ENCODE data around the gene ZSWIM8. TPM values are rescaled to one million over a fixed set of nuclear protein-coding genes. Genes with fewer than 3 reads are reported as not detected.

ZSWIM8 gene
- total and polyA plus RNA-seq, 3 donors from 2014 or later, result 192 to 289 (median 204) TPM

DNA sequence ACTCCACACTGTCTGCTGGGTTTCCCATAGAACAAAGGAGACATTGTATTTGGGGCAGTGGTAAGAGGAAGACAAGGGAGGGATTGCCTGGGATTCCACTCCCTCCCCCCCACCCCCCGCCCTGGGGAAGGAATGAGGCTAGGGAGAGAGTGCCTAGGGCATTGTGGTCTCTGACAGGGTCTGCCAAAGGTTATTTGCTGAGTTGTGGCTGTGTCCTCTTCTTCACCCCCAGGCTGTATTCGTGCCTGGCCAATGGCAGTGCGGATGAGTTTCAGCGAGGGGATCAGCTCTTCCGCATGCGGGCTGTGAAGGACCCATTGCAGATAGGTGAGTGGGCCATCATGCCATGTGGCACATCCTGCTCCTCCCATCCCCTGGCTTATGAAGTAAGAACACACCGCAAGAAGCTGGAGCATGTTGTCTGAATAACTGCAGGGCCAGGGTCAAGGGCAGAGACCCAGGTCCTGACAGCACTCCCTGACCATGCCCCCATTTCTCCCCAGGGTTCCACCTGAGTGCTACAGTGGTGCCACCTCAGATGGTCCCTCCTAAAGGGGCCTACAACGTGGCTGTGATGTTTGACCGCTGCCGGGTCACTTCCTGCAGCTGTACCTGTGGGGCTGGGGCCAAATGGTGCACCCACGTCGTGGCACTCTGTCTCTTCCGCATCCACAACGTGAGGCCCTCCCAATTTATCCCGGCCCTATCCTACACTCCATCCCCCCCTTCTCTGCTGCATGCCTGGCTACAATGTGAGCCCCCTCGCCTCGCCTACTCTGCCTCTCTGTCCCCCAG, 3.7 kb downstream of the ZSWIM8 start:
- intact Hi-C loops (cut with DNase I; ENCODE audit: low total_unique reads), result no loop called here
- WGBS, 2 donors, result 81 to 87% methylated on average over 15 to 17 of the region's 17 CpGs
- no peak for DNase-seq
- no peaks in the 10 kb centered on the region for H3K9me3 ChIP-seq
- no peak overlapping the region for H3K27ac ChIP-seq
- TF ChIP-seq, protein P1, sequence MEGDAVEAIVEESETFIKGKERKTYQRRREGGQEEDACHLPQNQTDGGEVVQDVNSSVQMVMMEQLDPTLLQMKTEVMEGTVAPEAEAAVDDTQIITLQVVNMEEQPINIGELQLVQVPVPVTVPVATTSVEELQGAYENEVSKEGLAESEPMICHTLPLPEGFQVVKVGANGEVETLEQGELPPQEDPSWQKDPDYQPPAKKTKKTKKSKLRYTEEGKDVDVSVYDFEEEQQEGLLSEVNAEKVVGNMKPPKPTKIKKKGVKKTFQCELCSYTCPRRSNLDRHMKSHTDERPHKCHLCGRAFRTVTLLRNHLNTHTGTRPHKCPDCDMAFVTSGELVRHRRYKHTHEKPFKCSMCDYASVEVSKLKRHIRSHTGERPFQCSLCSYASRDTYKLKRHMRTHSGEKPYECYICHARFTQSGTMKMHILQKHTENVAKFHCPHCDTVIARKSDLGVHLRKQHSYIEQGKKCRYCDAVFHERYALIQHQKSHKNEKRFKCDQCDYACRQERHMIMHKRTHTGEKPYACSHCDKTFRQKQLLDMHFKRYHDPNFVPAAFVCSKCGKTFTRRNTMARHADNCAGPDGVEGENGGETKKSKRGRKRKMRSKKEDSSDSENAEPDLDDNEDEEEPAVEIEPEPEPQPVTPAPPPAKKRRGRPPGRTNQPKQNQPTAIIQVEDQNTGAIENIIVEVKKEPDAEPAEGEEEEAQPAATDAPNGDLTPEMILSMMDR (IDR thresholded peaks at IDR 0.05), result no peak
- TF ChIP-seq POLR2A (IDR thresholded peaks at IDR 0.05), result no peak
- no peak overlapping the region for H3K4me3 ChIP-seq
- H3K36me3 ChIP-seq (ENCODE audit: low read depth, missing control alignments), result no peaks in the 10 kb centered on the region
- peaks cover 12% of the 10 kb centered on the region for H3K4me1 ChIP-seq
- H3K27me3 ChIP-seq, result no peaks in the 10 kb centered on the region

DNA sequence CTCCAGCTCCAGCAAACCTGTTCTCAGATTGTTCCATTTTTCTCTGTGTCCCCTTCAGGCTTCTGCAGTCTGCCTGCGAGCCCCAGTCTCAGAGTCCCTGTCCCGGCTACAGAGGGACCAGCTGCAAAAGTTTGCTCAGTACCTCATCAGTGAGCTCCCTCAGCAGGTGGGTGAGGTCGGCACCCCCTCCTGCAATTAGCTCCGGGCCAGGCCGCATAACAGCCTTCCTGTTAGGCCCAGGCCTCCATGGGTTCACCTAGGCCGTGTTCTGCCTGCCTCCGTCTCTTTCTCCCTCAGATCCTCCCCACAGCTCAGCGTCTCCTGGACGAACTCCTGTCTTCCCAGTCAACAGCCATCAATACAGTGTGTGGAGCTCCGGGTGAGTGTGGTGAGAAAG, 4.3 kb downstream of the ZSWIM8 start:
- no peak for DNase-seq
- Histone ChIP-seq H3K36me3 (ENCODE audit: low read depth, missing control alignments) (no peaks in the 10 kb centered on the region), H3K9me3 (no peaks in the 10 kb centered on the region), H3K4me3 (no peak overlapping the region), H3K27ac (no peak overlapping the region), H3K27me3 (no peaks in the 10 kb centered on the region), H3K4me1 (peaks cover 12% of the 10 kb centered on the region)
- 86 to 87% methylated on average over 10 of the region's 10 CpGs for WGBS, 2 donors
- no peak for TF ChIP-seq POLR2A (IDR thresholded peaks at IDR 0.05)
- TF ChIP-seq, protein P1 (IDR thresholded peaks at IDR 0.05), result no peak
- intact Hi-C loops (cut with DNase I; ENCODE audit: low total_unique reads), result no loop called here

DNA sequence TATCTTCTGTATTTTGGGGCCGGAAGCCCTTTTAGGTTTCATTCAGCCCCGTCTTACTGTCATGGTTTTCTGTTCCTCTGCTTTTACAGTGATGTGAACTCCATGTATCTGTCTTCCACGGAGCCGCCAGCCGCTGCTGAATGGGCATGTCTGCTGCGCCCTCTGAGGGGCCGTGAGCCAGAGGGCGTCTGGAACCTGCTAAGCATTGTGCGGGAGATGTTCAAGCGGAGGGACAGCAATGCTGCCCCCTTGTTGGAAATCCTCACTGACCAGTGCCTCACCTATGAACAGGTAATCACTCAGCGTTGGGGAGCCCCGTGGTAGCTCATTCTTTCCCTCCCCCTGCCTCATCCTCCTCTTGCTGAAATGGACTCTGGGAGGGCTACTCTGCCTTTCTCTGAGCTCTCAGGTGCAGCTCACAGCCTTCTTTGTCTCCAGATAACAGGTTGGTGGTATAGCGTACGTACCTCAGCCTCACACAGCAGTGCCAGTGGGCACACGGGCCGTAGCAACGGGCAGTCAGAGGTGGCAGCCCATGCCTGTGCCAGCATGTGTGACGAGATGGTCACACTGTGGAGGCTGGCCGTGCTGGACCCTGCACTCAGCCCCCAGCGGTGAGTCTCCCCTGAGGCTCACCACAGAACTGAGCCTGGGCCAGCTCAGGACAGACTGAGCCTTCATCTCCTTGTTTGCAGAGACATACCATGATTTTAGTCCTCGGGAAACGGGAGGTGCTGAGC, 5.7 kb downstream of the ZSWIM8 start:
- TF ChIP-seq, protein P1 (IDR thresholded peaks at IDR 0.05), result no peak
- no peak for TF ChIP-seq POLR2A (IDR thresholded peaks at IDR 0.05)
- Histone ChIP-seq H3K4me1 (peaks cover 12% of the 10 kb centered on the region), H3K4me3 (no peak overlapping the region), H3K27ac (no peak overlapping the region), H3K27me3 (no peaks in the 10 kb centered on the region), H3K9me3 (no peaks in the 10 kb centered on the region), H3K36me3 (ENCODE audit: low read depth, missing control alignments) (no peaks in the 10 kb centered on the region)
- intact Hi-C loops (cut with DNase I; ENCODE audit: low total_unique reads), result no loop called here
- no peak for DNase-seq
- 89 to 91% methylated on average over 14 to 22 of the region's 22 CpGs for WGBS, 2 donors

- TF ChIP-seq, protein P1 (IDR thresholded peaks at IDR 0.05), result no peak
- TF ChIP-seq POLR2A (IDR thresholded peaks at IDR 0.05), result no peak
- intact Hi-C loops (cut with DNase I; ENCODE audit: low total_unique reads), result no loop called here
- Histone ChIP-seq H3K4me3 (no peak overlapping the region), H3K9me3 (no peaks in the 10 kb centered on the region), H3K4me1 (peaks cover 4% of the 10 kb centered on the region), H3K36me3 (ENCODE audit: low read depth, missing control alignments) (no peaks in the 10 kb centered on the region), H3K27me3 (no peaks in the 10 kb centered on the region), H3K27ac (no peak overlapping the region)
- DNase-seq, result no peak
- 93 to 96% methylated on average over 14 to 26 of the region's 26 CpGs for WGBS, 2 donors
Measured at GRCh38 chr10:73791871-73792400, 6.5 kb downstream of the ZSWIM8 start.

All from testis (tissue), 3 donors.